ENCODE measurements around the gene MYOG. TPM values are rescaled to one million over a fixed set of nuclear protein-coding genes. Genes with fewer than 3 reads are reported as not detected.

The MYOG gene
- total and polyA plus RNA-seq, 10 of the 15 experiments (the other 5 are each of a cell fraction or from before 2014, with no cell fraction given), result not detected

GRCh38 chr1:203054642-203055041 is 31.2 kb downstream of the MYOG start:
- POLR2A ChIA-PET, result no interaction called here
- 46% methylated on average over 5 of the region's 5 CpGs for WGBS (ENCODE audit: insufficient coverage, insufficient replicate concordance, low lambda C conversion rate, missing lambda C conversion rate)

More at GRCh38 chr1:203054642-203055041, 31.2 kb downstream of the MYOG start:
- H2AFZ ChIP-seq (ENCODE audit: control insufficient read depth, low read depth, low read length), result no peak overlapping the region
- no TSS peak for BruUV-seq (replicated peaks)
- no peaks in the 10 kb centered on the region for H3K79me2 ChIP-seq (ENCODE audit: control insufficient read depth, insufficient read depth, low read length)
- CTCF ChIA-PET, result interaction anchor here (1.0 to 8.7 kb wide), 2 partner anchors 15 to 161 kb away, joined by 4 to 66 read pairs; no protein-coding TSS in a partner anchor
- H3K27me3 ChIP-seq (replicated peaks in 1 of 2; ENCODE audit: control insufficient read depth in 2 of 2, insufficient read depth in 2 of 2, low read length in 1 of 2), result peaks cover 0 to 2% of the 10 kb centered on the region in 2 experiments; a peak in 2 of 4 replicates
- no peaks in the 10 kb centered on the region for H3K4me1 ChIP-seq (ENCODE audit: control insufficient read depth, insufficient read depth, low read length)
- H3K4me3 ChIP-seq, result no peak overlapping the region
- ATAC-seq (no peak), DNase-seq (ENCODE audit: low read depth, low spot score) (no peak), FAIRE-seq (no peak)
- SMC1A ChIA-PET (ENCODE audit: uncharacterized antibody, unreplicated experiment), result interaction anchor here (0.6 to 1.2 kb wide), 2 partner anchors 9 to 692 kb away, joined by 3 read pairs; no protein-coding TSS in a partner anchor
- no peaks in the 10 kb centered on the region for H3K9me3 ChIP-seq (replicated peaks; ENCODE audit: control insufficient read depth, insufficient read depth, low read length)
- H3K36me3 ChIP-seq (ENCODE audit: control insufficient read depth in 2 of 2, insufficient read depth in 2 of 2, low read length in 1 of 2), result no peaks in the 10 kb centered on the region
- no peak overlapping the region for H3K27ac ChIP-seq (ENCODE audit: control insufficient read depth, insufficient read depth)
- TF ChIP-seq E4F1 (IDR thresholded peaks at IDR 0.05; ENCODE audit: borderline replicate concordance, partially characterized antibody) (no peak), FOXM1 (IDR thresholded peaks at IDR 0.05; ENCODE audit: low read depth, low read length) (no peak), HDAC2 (IDR thresholded peaks at IDR 0.05) (no peak), NBN (IDR thresholded peaks at IDR 0.05) (no peak), BRCA1 (IDR thresholded peaks at IDR 0.05; ENCODE audit: low read depth, low read length) (no peak), ZBED1 (IDR thresholded peaks at IDR 0.05; ENCODE audit: borderline replicate concordance) (no peak), HCFC1 (IDR thresholded peaks at IDR 0.05; ENCODE audit: low read length) (no peak), SMC3 (IDR thresholded peaks at IDR 0.05; ENCODE audit: borderline replicate concordance, low read length) (no peak), SP1 (IDR thresholded peaks at IDR 0.05; ENCODE audit: low read depth, low read length) (no peak), REST (IDR thresholded peaks at IDR 0.05; ENCODE audit: low read depth, low read length) (no peak), MXI1 (IDR thresholded peaks at IDR 0.05; ENCODE audit: low read depth, low read length) (no peak), CHD4 (IDR thresholded peaks at IDR 0.05) (no peak)
- intact Hi-C loops (cut with micrococcal nuclease; ENCODE audit: unreplicated experiment) (no loop called here), in situ Hi-C loops (cut with MboI) (no loop called here)
- H3K9ac ChIP-seq (ENCODE audit: control insufficient read depth, insufficient read depth, low read length), result no peak overlapping the region
- no peaks in the 10 kb centered on the region for H4K20me1 ChIP-seq (ENCODE audit: control insufficient read depth, insufficient read depth)
- no peak overlapping the region for H3K4me2 ChIP-seq (ENCODE audit: control insufficient read depth, insufficient read depth)
- RAD21 ChIA-PET (ENCODE audit: unreplicated experiment), result no interaction called here
